Transverse colon (tissue), 3 donors: ENCODE measurements around the gene WRNIP1.

ENCODE experiments used
- POLR2A ChIP-seq: fragments of 450-650 bp; IDR thresholded peaks from one replicate; pipeline ENCODE4 v1.6.1; 2016; ENCODE audit warnings: antibody characterized with exemption, mild to moderate bottlenecking, moderate library complexity
- TF ChIP-seq, protein P1 (sequence below), 5 experiments: fragments of 200-600 bp in 3 of 5; fragments of 450-650 bp in 2 of 5; sonication (generic) in 3 of 5; IDR thresholded peaks; 1 replicate in 2 of 5; 2 replicates in 3 of 5; pipeline ENCODE4 v1.5.1; 2016 to 2017; ENCODE audit warnings: antibody characterized with exemption in 5 of 5, inconsistent platforms in 3 of 5, mild to moderate bottlenecking in 2 of 5, moderate library complexity in 1 of 5

GRCh38 chr6:2823104-2823850 lies 58.1 kb downstream of the WRNIP1 start:
- no peak for TF ChIP-seq POLR2A
- TF ChIP-seq, protein P1, sequence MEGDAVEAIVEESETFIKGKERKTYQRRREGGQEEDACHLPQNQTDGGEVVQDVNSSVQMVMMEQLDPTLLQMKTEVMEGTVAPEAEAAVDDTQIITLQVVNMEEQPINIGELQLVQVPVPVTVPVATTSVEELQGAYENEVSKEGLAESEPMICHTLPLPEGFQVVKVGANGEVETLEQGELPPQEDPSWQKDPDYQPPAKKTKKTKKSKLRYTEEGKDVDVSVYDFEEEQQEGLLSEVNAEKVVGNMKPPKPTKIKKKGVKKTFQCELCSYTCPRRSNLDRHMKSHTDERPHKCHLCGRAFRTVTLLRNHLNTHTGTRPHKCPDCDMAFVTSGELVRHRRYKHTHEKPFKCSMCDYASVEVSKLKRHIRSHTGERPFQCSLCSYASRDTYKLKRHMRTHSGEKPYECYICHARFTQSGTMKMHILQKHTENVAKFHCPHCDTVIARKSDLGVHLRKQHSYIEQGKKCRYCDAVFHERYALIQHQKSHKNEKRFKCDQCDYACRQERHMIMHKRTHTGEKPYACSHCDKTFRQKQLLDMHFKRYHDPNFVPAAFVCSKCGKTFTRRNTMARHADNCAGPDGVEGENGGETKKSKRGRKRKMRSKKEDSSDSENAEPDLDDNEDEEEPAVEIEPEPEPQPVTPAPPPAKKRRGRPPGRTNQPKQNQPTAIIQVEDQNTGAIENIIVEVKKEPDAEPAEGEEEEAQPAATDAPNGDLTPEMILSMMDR (IDR thresholded peaks at IDR 0.05), result no peak
